Keratinocyte (primary cell): ENCODE data around the gene TBL1XR1. TPM values are rescaled to one million over a fixed set of nuclear protein-coding genes. Genes with fewer than 3 reads are reported as not detected.

ENCODE experiments used
- DNase-seq: peaks from one replicate; pipeline ENCODE4 v3.0.0-alpha.2; 2011; ENCODE audit warnings: low read depth, missing footprints, low spot score
- FAIRE-seq: peaks from 2 replicates; lab custom pipeline; 2011; peaks lifted over from hg19 to GRCh38; lab: Jason Lieb, UNC
- H2AFZ ChIP-seq: 2 replicates; pipeline ENCODE4 v1.6.0; 2012; ENCODE audit warnings: low read length, control low read depth, inconsistent platforms; ENCODE audit not compliant: control insufficient read depth
- H3K27ac ChIP-seq: 2 replicates; pipeline ENCODE4 v1.5.1; 2011; ENCODE audit warnings: low read length; ENCODE audit not compliant: control insufficient read depth, insufficient read depth
- H3K27me3 ChIP-seq: 3 replicates; pipeline ENCODE4 v1.6.0; 2011; ENCODE audit warnings: low read length; ENCODE audit not compliant: control insufficient read depth, insufficient read depth; ENCODE audit errors: extremely low read depth
- H3K36me3 ChIP-seq, 2 experiments: 2 replicates in 1 of 2; 3 replicates in 1 of 2; pipeline ENCODE4 v1.5.1; 2011; ENCODE audit warnings: low read length in 2 of 2, mild to moderate bottlenecking in 1 of 2; ENCODE audit not compliant: control insufficient read depth in 2 of 2, insufficient read depth in 2 of 2; ENCODE audit errors: extremely low read depth in 1 of 2
- H3K4me1 ChIP-seq: 3 replicates; pipeline ENCODE4 v1.5.1; 2011; ENCODE audit warnings: low read length; ENCODE audit not compliant: control insufficient read depth, insufficient read depth; ENCODE audit errors: extremely low read depth
- H3K4me2 ChIP-seq: 3 replicates; pipeline ENCODE4 v1.6.0; 2011; ENCODE audit warnings: low read depth, low read length; ENCODE audit not compliant: control insufficient read depth, insufficient read depth; ENCODE audit errors: extremely low read depth
- H3K4me3 ChIP-seq, 3 experiments: fragments of 200-600 bp in 1 of 3; sonication (generic) in 1 of 3; 2 replicates in 2 of 3; 3 replicates in 1 of 3; pipeline ENCODE4 v1.5.1; 2011 to 2016; ENCODE audit warnings: low read length in 3 of 3, mild to moderate bottlenecking in 3 of 3, control low read depth in 2 of 3, inconsistent platforms in 1 of 3, low read depth in 1 of 3, mixed read lengths in 1 of 3, mixed run types in 1 of 3, moderate library complexity in 1 of 3; ENCODE audit not compliant: control insufficient read depth in 2 of 3, insufficient read depth in 2 of 3; ENCODE audit errors: extremely low read depth in 1 of 3
- H3K79me2 ChIP-seq: 2 replicates; pipeline ENCODE4 v1.6.0; 2012; ENCODE audit warnings: low read length; ENCODE audit not compliant: control insufficient read depth, insufficient read depth
- H3K9ac ChIP-seq: 3 replicates; pipeline ENCODE4 v1.6.0; 2011; ENCODE audit warnings: low read length; ENCODE audit not compliant: control insufficient read depth, insufficient read depth; ENCODE audit errors: extremely low read depth
- H3K9me1 ChIP-seq: 3 replicates; pipeline ENCODE4 v1.6.0; 2011; ENCODE audit warnings: low read length; ENCODE audit not compliant: control insufficient read depth, insufficient read depth; ENCODE audit errors: extremely low read depth
- H3K9me3 ChIP-seq: 2 replicates; pipeline ENCODE4 v1.5.1; 2012; ENCODE audit warnings: low read depth, low read length; ENCODE audit not compliant: control insufficient read depth
- H4K20me1 ChIP-seq: 3 replicates; pipeline ENCODE4 v1.6.0; 2011; ENCODE audit warnings: low read length; ENCODE audit not compliant: control insufficient read depth, insufficient read depth; ENCODE audit errors: extremely low read depth
- CTCF ChIP-seq, 3 experiments: IDR thresholded peaks in 1 of 3; conservative IDR thresholded peaks in 1 of 3; optimal IDR thresholded peaks in 1 of 3; 2 replicates in 2 of 3; 3 replicates in 1 of 3; pipeline versions ENCODE3 to v1.5.1; 2011; ENCODE audit warnings: low read length in 3 of 3, mild to moderate bottlenecking in 3 of 3, moderate library complexity in 2 of 3, control low read depth in 1 of 3, inconsistent platforms in 1 of 3; ENCODE audit not compliant: insufficient read depth in 2 of 3; ENCODE audit errors: extremely low read depth in 1 of 3
- EZH2 ChIP-seq: IDR thresholded peaks from one replicate; pipeline ENCODE4 v1.6.1; 2012; ENCODE audit warnings: inconsistent platforms, mild to moderate bottlenecking, low read length, moderate library complexity
- dilution Hi-C: fragments of 300-500 bp; cut with MboI; formaldehyde crosslinking; loops from one replicate; pipeline ENCODE4 v1.7.0; 2020; ENCODE audit warnings: low sequenced_read_pairs; ENCODE audit not compliant: extremely low pct_ligation_motif_present
- polyA plus RNA-seq, 5 experiments: library from polyadenylated mRNA; depleted of rRNA in 3 of 5; stranded (reverse) in 3 of 5; stranded (forward) in 1 of 5; unstranded in 1 of 5; fragments of >200 nt; gene quantifications; 1 replicate in 1 of 5; 2 replicates in 3 of 5; 3 replicates in 1 of 5; pipeline versions ENCODE4 v1.2.1 to v1.2.3, GENCODE V29; 2011 to 2012; ENCODE audit warnings: missing spikeins in 2 of 5, low read depth in 1 of 5, low replicate concordance in 1 of 5

The TBL1XR1 gene
- polyA plus RNA-seq, 1 donor (not counting 4 experiments of a cell fraction or from before 2014, with no cell fraction given) = 169 TPM

- Histone ChIP-seq H3K9me1 (no peaks in the 10 kb centered on the region), H4K20me1 (no peaks in the 10 kb centered on the region), H3K4me3 (no peak overlapping the region), H3K79me2 (no peaks in the 10 kb centered on the region), H3K4me1 (no peaks in the 10 kb centered on the region), H3K4me2 (no peak overlapping the region), H3K27ac (no peak overlapping the region), H3K36me3 (no peaks in the 10 kb centered on the region), H3K9me3 (no peaks in the 10 kb centered on the region), H2AFZ (no peak overlapping the region), H3K9ac (no peak overlapping the region), H3K27me3 (no peaks in the 10 kb centered on the region)
- no peak for TF ChIP-seq EZH2
- no peak for TF ChIP-seq CTCF (optimal IDR thresholded peaks at IDR 0.05 in 1 of 3, IDR thresholded peaks at IDR 0.05 in 1 of 3, conservative IDR thresholded peaks at IDR 0.05 in 1 of 3; ENCODE audit: extremely low read depth in 1 of 3, insufficient read depth in 2 of 3, low read length in 3 of 3)
- DNase-seq = no peak
- dilution Hi-C loops = no loop called here
- FAIRE-seq = no peak
Measured at GRCh38 chr3:177208781-177209180, 11.5 kb upstream of the TBL1XR1 start.

DNA sequence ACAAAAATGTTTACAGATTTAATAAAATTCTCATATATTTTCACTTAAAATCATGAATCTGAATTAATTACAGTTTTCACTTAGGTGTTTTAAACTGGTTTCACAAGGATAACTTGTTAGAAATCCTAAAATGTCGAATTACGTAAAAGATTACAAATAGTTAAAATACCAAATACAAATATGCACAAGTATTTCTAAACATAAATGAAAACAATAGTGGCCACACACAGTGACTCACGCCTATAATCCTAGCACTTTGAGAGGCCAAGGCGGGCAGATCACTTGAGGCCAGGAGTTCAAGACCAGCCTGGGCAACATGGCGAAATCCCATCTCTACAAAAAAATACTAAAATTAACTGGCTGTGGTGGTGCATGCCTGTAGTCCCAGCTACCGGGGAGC, 10.9 kb upstream of the TBL1XR1 start:
- H3K27ac ChIP-seq = no peak overlapping the region
- H3K9me3 ChIP-seq = no peaks in the 10 kb centered on the region
- dilution Hi-C loops = no loop called here
- no peaks in the 10 kb centered on the region for H3K9me1 ChIP-seq
- no peaks in the 10 kb centered on the region for H3K79me2 ChIP-seq
- H3K36me3 ChIP-seq = no peaks in the 10 kb centered on the region
- H2AFZ ChIP-seq = no peak overlapping the region
- H3K9ac ChIP-seq = no peak overlapping the region
- no peaks in the 10 kb centered on the region for H3K4me1 ChIP-seq
- FAIRE-seq (no peak), DNase-seq (no peak)
- no peaks in the 10 kb centered on the region for H3K27me3 ChIP-seq
- H3K4me3 ChIP-seq = no peak overlapping the region
- H3K4me2 ChIP-seq = no peak overlapping the region
- H4K20me1 ChIP-seq = no peaks in the 10 kb centered on the region
- no peak for TF ChIP-seq EZH2
- TF ChIP-seq CTCF (optimal IDR thresholded peaks at IDR 0.05 in 1 of 3, IDR thresholded peaks at IDR 0.05 in 1 of 3, conservative IDR thresholded peaks at IDR 0.05 in 1 of 3; ENCODE audit: extremely low read depth in 1 of 3, insufficient read depth in 2 of 3, low read length in 3 of 3) = no peak
